HG03108 (cell line): Measurements from ENCODE around the gene ATOH1.
A peak's percentile ranks its signal among the peaks of the same experiment; 100 is the strongest.

Experiments
- ATAC-seq: cut with Tn5 transposase; IDR thresholded peaks from one replicate; pipeline ENCODE4 v1.9.1; 2021; ENCODE audit warnings: moderate library complexity; ENCODE audit not compliant: unreplicated experiment

ATOH1 gene

DNA sequence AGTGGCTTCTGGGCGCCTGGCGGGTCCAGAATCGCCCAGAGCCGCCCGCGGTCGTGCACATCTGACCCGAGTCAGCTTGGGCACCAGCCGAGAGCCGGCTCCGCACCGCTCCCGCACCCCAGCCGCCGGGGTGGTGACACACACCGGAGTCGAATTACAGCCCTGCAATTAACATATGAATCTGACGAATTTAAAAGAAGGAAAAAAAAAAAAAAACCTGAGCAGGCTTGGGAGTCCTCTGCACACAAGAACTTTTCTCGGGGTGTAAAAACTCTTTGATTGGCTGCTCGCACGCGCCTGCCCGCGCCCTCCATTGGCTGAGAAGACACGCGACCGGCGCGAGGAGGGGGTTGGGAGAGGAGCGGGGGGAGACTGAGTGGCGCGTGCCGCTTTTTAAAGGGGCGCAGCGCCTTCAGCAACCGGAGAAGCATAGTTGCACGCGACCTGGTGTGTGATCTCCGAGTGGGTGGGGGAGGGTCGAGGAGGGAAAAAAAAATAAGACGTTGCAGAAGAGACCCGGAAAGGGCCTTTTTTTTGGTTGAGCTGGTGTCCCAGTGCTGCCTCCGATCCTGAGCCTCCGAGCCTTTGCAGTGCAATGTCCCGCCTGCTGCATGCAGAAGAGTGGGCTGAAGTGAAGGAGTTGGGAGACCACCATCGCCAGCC lies at the start of gene ATOH1:
TSS of gene ATOH1 (plus strand) at position 422 of the 663 bp plus-strand sequence. CDS start at position 596, 174 bp downstream.
- no peak for ATAC-seq

- no peak for ATAC-seq
Observed at GRCh38 chr4:93779228-93779627, 49.3 kb upstream of the ATOH1 start.

DNA sequence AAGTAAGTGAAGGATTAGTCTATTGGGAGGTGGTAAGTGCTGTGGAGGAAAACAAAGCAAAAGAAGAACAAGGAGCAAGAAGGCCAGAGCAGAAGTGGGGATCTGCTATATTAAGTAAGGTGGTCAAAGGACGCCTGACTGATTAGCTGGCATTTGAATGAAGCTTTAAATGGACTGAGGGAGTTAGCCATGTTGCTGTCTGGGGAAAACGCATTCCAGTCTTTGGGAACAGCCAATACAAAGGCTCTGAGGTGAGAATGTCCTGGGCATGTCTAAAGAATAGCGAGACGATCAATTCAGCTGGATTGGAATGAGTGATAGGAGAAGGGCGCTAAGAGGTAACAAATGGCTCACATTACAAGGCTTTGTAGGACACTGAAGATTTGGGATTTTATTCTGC lies 48.5 kb upstream of the ATOH1 start:
- no peak for ATAC-seq

GRCh38 chr4:93781198-93781597 lies 47.4 kb upstream of the ATOH1 start:
- ATAC-seq: no peak

- ATAC-seq: no peak
Observed at GRCh38 chr4:93786149-93786548, 42.4 kb upstream of the ATOH1 start.

DNA sequence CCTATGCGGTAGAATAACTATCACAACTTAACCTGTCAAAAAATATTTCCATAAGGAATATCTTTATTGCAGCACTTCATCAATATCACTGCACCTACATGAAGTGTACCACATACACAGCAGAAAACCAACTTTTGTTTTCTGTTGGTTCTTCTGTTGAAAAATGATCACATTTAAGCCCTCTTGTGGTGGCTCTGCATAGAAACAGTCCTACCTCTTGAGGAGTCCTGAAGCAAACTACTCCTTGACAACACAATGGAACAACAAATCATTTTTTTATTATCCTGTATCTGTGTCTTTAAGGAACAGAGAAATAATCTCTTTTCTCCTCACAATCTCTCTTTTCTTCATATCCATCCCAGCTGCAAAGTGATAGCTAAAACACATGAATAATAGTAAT lies 39.8 kb upstream of the ATOH1 start:
- no peak for ATAC-seq

DNA sequence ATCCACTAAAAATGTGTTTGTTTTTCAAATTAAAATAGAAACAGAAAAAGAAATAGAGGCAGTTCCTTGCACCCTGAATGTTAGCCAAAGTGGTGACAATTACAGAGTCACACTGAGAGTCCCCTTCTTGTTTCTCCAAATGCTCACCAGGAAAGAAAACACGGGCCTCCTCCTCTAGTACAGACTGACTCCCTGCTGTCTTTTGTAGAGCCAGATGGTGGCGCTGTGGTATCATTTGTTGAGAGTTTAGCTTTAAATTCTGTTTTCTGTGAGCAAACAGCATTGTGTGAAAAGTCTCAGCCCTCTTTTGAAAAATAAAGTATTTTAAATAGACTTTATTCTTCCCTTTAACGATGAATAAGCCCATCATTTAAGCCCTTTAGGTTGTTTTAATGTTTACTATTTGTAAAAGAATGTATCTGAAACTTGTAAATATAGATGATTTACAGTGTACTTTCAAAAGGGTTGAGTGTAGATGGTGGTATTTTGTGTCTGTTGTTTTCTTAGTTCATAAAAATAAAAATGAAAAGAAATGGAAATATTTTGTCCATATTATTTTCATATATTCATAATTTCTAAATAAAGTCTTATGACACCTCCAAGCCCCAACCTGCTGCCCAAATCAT lies 36.9 kb upstream of the ATOH1 start:
- peak; percentile 64 for ATAC-seq

- ATAC-seq: no peak
Observed at GRCh38 chr4:93802045-93802444, 26.5 kb upstream of the ATOH1 start.

- ATAC-seq: no peak
Observed at GRCh38 chr4:93809773-93810172, 18.8 kb upstream of the ATOH1 start.

DNA sequence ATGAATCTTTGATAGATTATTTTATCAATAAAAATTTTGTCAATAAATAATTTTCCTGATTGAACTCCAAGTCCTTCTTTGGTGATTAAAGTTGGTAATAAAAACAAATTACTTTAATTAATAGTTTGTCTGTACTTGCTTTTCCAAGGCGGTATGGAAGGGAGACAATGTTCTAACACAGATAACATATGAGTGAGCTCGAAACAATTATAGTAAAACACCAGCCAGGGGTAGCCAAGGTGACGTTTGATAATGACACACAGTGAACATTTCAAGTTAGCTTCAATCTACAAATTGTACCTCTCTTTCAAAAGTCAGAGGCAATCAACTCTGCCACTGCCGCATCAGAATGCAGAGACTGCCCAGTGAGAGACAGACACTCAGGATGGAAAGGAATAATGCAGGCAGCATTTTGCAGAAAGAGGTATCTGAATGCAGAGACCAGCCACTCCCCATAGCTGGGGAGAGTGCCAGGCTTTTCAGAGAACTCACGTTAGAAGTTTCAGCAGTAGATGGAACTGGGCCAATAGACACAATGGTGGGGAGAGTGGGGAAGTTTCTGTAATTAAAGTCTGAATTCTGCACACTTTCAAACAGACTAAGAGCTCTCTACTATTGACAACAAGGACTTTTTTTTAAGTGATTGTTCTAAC lies 18.1 kb upstream of the ATOH1 start:
- no peak for ATAC-seq

DNA sequence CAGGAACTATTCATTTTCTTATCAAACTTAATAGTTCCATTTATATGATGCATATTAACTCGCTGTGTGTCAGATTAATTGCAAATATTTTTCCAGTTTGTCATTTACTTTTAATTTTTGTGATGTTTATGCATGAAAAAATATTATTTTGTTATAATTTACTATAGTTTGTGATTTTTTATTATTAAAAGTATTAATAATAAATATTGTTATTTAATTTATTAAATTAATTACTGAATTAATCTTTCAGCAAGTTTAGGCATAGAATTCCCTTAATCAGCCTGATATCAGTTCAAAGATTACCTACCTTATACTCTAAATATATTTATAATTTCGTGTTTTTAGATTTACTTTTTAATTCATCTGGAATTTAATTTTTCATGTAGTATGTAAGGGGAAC lies 15.5 kb upstream of the ATOH1 start:
- ATAC-seq: no peak

DNA sequence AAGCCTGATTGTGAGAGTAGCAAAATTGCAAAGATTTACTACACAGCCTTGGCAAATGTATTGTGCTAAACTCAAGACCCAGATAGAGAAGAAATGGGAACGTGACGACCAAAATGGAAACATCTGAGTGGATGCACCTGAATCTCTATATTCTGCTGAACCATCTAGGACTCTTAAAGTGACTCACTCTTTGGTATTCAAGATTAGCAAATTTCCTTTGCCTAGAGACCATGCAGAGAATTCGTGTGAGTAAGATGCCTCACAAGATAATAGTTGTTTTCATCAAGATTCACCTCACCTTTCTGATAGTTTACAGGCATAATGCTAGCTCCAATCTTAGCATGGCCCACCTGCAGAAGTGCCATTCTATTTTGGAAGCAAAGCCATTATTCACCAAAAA lies 14.4 kb upstream of the ATOH1 start:
- ATAC-seq: no peak

DNA sequence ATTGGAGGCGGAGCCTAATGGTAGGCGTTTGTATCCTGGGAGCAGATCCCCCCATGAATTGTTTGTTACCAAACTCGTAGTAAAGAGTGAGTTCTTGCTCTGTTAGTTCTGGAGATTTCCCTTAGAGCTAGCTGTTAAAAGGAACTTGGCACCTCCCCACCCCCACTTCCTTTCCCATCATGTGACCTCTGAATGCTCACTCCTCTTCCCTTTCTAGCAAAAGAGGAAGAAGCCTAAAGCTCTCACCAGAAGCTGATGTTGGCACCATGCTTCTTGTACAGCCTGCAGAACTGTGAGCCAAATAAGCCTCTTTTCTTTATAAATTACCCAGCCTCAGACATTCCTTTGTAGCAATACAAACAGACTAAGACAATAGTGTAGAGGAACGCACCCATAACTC lies 13.8 kb upstream of the ATOH1 start:
- no peak for ATAC-seq

GRCh38 chr4:93825551-93826216 lies 2.9 kb upstream of the ATOH1 start:
- no peak for ATAC-seq

DNA sequence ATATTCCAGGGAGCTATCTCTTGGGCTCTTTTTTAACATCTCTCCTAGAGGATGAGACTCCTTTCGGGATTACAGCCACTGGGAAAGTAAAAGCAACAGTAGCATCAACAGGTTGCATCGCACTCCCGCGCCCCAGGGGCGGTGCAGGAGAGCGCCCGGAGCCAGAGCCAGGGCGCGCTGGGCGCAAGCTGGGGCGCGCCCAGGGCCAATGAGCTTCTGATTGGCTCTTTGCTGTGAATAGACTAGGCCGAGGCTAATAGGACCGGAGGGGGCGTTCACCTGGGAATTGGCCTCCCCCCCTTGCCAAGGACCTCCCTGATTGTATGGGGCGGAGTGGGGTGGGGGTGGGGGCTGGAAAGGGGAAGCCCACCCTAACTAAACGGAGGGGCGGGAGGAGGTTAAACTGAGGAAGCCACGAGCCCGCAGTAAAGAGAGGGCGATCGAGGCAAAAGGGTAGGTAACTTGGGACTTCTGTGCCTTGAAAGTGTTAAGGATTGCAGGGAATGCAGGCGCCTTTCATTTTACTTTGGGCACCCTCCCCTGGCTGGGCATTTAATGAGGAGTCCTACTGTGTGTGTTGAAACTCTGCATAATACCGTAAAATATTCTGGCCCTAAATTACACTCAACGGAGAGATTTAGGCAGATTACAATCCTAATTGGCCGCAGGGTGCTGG lies 1.1 kb upstream of the ATOH1 start:
- ATAC-seq: no peak

GRCh38 chr4:93828995-93829819 lies 654 bp downstream of the ATOH1 start:
- no peak for ATAC-seq

GRCh38 chr4:93829820-93830687 lies 1.5 kb downstream of the ATOH1 start:
- ATAC-seq: no peak

- no peak for ATAC-seq
Observed at GRCh38 chr4:93831716-93832496, 3.4 kb downstream of the ATOH1 start.
